ENCODE data around the gene PIK3AP1. TPM values are rescaled to one million over a fixed set of nuclear protein-coding genes. Genes with fewer than 3 reads are reported as not detected.

PIK3AP1 gene
- total and polyA plus RNA-seq, 8 donors: 2.6 to 14.5 (median 6.4) TPM; not detected in 1

- 32 to 63% (median 42%) methylated on average over 1 of the region's 1 CpG for WGBS, 5 donors
- Histone ChIP-seq H3K27ac (peak overlapping the region in 4 of 5 donors; percentile 67 to 99 (median 98)), H3K27me3 (no peaks in the 10 kb centered on the region), H3K4me1 (peaks cover 62 to 87% (median 77%) of the 10 kb centered on the region in 4 donors), H3K9me3 (no peaks in the 10 kb centered on the region), H3K4me3 (peak overlapping the region in 2 of 4 donors; percentile 74 to 86), H3K36me3 (no peaks in the 10 kb centered on the region)
- intact Hi-C loops (cut with DNase I; ENCODE audit: low total_unique reads): no loop called here
- DNase-seq: no peak
- TF ChIP-seq POLR2A (IDR thresholded peaks at IDR 0.05) (no peak), POLR2AphosphoS5 (IDR thresholded peaks at IDR 0.05) (no peak), CTCF (IDR thresholded peaks at IDR 0.05) (no peak), EP300 (IDR thresholded peaks at IDR 0.05) (no peak)
Observed at GRCh38 chr10:96584035-96584434, 136.3 kb downstream of the PIK3AP1 start.

GRCh38 chr10:96579133-96579532, 141.2 kb downstream of the PIK3AP1 start:
- Histone ChIP-seq H3K9me3 (no peaks in the 10 kb centered on the region), H3K4me1 (peaks cover 51 to 92% (median 75%) of the 10 kb centered on the region in 4 donors), H3K36me3 (peaks cover 0 to 21% (median 11%) of the 10 kb centered on the region in 4 donors), H3K27me3 (no peaks in the 10 kb centered on the region), H3K4me3 (no peak overlapping the region), H3K27ac (peak overlapping the region in 3 of 5 donors; percentile 15 to 72 (median 67))
- intact Hi-C loops (cut with DNase I; ENCODE audit: low total_unique reads): no loop called here
- no peak for TF ChIP-seq POLR2AphosphoS5 (IDR thresholded peaks at IDR 0.05)
- TF ChIP-seq CTCF (IDR thresholded peaks at IDR 0.05): no peak
- no peak for TF ChIP-seq EP300 (IDR thresholded peaks at IDR 0.05)
- no peak for DNase-seq
- WGBS, 5 donors: 34 to 54% (median 46%) methylated on average over 2 of the region's 2 CpGs

GRCh38 chr10:96578633-96579032, 141.7 kb downstream of the PIK3AP1 start:
- Histone ChIP-seq H3K36me3 (peaks cover 0 to 25% (median 11%) of the 10 kb centered on the region in 4 donors), H3K9me3 (no peaks in the 10 kb centered on the region), H3K27me3 (no peaks in the 10 kb centered on the region), H3K27ac (peak overlapping the region; percentile 8 to 72 (median 48)), H3K4me1 (peaks cover 50 to 92% (median 73%) of the 10 kb centered on the region in 4 donors), H3K4me3 (no peak overlapping the region)
- intact Hi-C loops (cut with DNase I; ENCODE audit: low total_unique reads): no loop called here
- TF ChIP-seq POLR2A (IDR thresholded peaks at IDR 0.05): no peak
- TF ChIP-seq EP300 (IDR thresholded peaks at IDR 0.05): no peak
- no peak for TF ChIP-seq CTCF (IDR thresholded peaks at IDR 0.05)
- TF ChIP-seq POLR2AphosphoS5 (IDR thresholded peaks at IDR 0.05): no peak
- peak in 1 of 2 donors; percentile 38 for DNase-seq
- 32 to 52% (median 47%) methylated on average over 5 of the region's 5 CpGs for WGBS, 5 donors

GRCh38 chr10:96578022-96578421, 142.3 kb downstream of the PIK3AP1 start:
- Histone ChIP-seq H3K27me3 (no peaks in the 10 kb centered on the region), H3K36me3 (peaks cover 0 to 25% (median 11%) of the 10 kb centered on the region in 4 donors), H3K27ac (peak overlapping the region in 4 of 5 donors; percentile 8 to 72 (median 38)), H3K4me3 (no peak overlapping the region), H3K9me3 (no peaks in the 10 kb centered on the region), H3K4me1 (peaks cover 50 to 92% (median 72%) of the 10 kb centered on the region in 4 donors)
- DNase-seq: peak in 1 of 2 donors; percentile 40
- TF ChIP-seq POLR2AphosphoS5 (IDR thresholded peaks at IDR 0.05) (no peak), CTCF (IDR thresholded peaks at IDR 0.05) (no peak), POLR2A (IDR thresholded peaks at IDR 0.05) (no peak), EP300 (IDR thresholded peaks at IDR 0.05) (no peak)
- intact Hi-C loops (cut with DNase I; ENCODE audit: low total_unique reads): no loop called here
- whole genome bisulfite sequencing, 5 donors: 34 to 54% (median 41%) methylated on average over 4 of the region's 4 CpGs

Data from stomach (tissue), 9 donors.